Limb (tissue), 2 donors: Measurements from ENCODE around the gene CDKL4.
A peak's percentile ranks its signal among the peaks of the same experiment; 100 is the strongest.
"Not testable (repeated sequence)": the region's sequence is repeated elsewhere in the genome, so short reads cannot be mapped to it uniquely, and the experiment has no call there.

ENCODE experiments used
- DNase-seq, 2 donors: peaks; one replicate each; pipeline ENCODE4 v3.0.0-alpha.2; 2016; ENCODE audit errors: extremely low spot score in 2 of 2

Gene CDKL4

DNA sequence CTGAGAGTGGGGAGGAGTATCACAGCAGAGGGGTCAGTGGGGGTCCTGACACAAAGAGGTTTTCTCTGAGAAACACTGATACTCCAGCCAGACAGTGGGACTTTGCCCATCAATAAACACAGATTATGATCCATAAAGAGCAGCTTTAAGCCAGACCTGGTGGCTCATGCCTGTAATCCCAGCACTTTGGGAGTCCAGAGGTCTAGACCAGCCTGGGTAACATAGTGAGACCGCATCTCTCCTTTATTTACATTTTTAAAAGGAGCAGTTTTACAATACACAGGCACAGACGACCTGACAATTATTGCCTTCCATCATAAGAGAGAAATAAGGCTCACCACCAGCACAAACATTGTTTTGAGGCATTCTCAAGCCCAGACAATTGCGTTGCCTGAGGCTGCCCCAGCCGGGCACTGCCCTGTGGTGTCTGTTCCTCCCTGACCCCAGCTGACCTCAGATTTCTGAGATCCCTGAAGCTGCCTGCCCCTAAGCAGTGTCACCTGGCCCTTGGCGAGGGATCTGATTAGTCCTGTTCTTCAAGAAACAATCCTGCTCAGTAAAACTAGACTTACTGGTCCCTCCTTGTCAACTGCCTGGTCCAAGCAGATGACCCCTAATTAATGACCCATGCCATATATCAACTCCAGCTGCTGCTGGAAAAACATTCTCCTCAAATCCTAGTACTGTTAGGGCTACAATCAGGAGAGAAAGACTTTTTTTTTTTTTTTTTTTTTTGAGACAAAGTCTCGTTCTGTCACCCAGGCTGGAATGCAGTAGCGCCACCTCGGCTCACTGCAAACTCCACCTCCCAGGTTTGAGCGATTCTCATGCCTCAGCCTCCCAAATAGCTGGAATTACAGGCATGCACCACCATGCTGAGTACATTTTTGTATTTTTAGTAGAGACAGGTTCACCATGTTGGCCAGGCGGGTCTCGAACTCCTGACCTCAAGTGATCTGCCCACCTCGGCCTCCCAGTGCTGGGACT, 63.5 kb downstream of the CDKL4 start:
- no peak for DNase-seq

DNA sequence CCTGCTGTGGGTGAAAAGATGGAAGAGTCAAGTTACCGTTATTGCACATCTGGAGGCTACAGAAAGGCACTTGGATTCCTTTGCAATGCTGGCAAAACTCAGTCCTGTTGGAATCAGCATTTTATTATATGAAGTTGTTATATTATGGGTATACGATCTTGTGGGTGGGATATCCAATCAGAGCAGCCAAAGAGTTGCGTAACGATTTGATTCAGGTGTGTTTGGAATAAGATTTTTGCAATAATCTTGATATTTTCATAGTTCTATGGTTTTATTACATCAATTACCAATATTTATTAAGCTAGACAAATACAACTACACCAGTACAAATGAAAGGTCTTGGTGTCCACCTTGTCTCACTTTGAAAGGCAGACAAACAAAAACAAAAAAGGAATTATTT, 65.0 kb downstream of the CDKL4 start:
- no peak for DNase-seq

DNA sequence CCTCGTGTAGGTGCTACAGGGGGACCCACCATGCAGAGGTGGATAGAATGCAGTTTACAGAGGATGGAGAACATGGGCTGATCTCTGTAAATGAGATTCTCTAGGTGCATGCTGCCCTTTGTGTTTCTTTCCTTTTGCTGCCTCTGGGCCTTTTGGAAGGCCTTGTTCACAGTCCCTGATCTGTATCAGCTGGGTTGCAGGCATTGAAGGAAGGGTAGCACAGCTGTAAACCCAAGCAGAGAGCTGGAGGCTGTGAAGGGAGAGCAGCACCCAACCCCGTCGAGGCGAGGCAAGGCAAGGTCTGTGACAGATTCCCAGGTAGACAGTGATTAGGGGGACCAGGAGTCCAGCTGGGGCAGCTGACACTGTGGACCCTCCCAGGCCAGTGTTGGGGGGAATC, 66.8 kb downstream of the CDKL4 start:
- DNase-seq: no peak

DNA sequence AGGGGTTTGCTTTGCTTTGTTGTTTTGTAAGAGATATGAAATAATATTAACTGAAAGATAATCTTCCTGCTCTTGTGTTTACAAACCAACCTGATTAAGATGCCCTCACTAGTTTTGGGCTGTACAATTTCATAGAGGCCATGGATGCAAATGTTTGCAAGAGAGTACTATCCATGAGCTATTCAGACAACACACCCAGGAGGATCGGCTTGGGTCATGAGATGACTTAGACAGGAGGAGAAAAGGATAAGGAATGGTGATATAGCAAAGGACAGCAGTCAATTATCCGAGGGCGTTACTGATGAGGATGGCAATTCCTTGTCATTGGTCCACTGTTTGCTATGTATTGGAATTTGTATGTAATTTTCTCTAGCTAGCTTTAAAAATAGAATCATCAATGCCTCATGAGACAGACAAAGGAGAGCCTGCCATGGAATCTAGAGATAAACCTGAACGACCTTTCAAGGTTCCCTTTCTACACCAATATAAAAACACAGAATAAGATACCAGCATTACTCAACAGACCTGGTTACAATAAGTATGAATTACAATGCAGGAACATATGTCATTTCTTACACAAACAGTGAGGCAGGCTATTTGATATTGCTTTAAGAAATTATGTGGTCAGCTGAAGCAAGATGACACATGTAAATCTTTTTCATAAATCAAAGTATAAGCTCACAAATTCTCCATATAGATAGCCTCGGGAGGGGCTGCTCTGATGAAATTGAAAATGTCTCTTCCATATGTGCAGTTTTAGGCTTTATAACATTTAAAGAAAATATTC, 68.6 kb downstream of the CDKL4 start:
- DNase-seq: no peak

DNA sequence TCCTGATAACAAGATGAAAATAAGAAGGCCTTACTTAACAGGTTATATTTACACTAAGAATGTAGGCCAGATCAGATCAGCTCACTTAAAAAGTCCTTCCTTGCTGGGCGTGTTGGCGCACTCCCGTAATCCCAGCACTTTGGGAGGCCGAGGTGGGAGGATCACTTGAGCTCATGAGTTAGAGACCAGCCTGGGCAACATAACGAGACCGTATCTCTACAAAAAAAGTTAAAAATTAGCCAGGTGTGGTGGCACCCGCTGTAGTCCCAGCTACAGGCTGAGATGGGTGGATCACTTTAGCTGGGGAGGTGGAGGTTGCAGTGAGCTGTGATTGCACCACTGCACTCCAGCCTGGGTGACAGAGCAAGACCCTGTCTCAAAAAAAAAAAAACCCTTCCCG, 69.7 kb downstream of the CDKL4 start:
- DNase-seq: no peak

DNA sequence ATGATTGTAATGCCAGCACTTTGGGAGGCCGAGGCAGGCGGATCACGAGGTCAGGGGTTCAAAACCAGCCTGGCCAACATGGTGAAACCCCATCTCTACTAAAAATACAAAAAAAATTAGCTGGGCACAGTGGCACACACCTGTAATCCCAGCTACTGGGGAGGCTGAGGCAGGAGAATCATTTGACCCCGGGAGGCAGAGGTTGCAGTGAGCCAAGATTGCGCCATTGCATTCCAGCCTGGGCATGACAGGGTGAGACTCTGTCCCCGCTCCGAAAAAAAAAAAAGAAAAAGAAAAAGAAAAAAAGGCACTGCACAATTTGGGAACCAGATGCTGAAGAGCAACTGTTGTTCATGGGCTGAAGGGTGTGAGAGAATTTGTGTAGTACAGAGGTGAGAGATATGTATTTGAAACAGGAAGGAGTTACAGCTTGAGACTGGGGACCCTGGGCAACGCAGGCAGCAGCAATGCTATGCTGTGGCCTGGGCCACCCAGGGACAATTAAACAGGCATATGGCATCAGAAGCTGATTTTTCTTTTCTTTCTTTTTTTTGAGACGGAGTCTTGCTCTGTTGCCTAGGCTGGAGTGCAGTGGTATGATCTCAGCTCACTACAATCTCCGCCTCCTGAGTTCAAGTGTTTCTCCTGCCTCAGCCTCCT, 71.6 kb downstream of the CDKL4 start:
- DNase-seq: not testable (repeated sequence)

DNA sequence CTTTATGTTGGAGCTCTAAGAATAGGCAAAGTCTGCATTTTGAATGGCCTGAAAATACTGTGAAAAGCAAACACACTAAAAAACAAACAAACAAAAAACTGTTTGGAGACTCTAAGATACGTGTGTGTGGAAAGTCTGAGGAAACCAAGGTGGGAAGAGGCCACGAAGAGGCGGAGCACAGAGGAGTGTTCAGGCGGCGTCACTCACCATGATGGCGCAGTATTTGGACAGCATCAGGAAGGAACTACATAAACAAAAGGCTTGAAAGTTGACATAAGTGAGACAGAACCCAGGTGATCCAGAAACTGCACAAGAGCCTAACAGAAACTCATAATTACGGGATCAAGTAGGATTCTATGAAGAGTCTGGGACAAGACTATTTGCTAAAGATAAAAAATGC, 72.1 kb downstream of the CDKL4 start:
- no peak for DNase-seq

DNA sequence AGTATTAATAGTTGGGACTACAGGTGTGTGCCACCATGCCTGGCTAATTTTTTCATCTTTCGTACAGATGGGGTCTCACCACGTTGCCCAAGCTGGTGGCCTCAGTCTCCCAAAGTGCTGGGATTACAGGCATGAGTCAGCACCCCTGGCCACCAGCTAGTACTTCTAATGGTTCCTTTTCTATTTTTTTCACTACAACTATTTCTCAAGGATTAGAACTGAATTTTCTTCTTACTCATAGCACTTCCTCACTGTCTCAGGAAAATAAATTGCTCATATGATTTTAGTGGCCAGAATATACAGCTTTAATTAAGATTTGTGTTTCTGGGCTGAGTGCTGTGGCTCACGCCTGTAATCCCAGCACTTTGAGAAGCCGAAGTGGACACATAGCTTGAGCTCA, 79.7 kb downstream of the CDKL4 start:
- DNase-seq: no peak

DNA sequence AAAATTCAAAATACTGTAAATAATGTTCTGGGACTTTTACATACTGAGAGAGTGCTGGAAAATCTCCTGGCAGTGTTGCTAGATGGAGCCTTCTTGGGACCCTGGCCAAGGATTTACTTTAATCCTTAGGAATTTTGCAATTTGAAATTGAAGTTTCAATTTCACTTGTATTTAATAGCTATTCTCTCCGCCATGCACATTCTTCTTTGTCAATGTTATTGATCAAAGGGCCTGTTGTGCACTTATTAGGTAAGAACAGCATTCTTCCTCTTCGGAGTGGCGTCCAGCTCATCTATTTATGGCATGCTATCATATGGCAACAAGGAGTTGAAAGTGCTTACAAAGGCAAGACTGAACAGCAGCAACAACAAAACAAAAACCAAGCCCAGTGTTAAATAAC, 82.8 kb downstream of the CDKL4 start:
- DNase-seq: peak in 1 of 2 donors; percentile 36

DNA sequence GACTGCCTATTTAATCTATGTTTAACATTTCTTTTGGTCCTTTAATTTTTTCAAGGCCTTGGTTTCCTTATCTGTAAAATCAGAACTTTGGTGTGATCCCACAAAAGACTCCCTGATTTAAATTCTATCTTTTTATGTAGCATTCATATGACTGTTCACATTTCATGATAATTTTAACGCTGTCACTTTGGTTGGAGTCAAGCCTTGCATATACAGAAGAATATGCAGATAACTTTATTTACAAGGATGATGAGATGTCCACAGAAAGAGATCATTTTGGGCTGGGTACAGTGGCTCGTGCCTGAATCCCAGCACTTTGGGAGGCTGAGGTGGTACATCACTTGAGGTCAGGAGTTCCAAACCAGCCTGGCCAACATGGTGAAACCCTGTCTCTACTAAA, 84.5 kb downstream of the CDKL4 start:
- no peak for DNase-seq

DNA sequence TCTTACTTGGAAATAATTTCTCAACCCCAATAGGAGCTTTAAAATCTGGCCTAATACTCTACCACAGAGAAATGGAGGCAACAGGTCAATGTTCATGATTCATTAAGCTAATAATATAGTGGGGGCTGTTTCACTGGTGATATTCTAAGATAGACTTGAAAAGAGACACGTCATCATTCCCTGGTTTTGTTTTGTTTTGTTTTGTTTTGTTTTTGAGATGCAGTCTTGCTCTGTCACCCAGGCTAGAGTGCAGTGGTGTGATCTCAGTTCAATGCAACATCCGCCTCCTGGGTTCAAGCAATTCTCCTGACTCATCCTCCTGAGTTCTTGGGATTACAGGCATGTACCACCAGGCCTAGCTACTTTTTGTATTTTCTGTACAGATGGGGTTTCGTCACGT, 85.4 kb downstream of the CDKL4 start:
- DNase-seq: no peak

DNA sequence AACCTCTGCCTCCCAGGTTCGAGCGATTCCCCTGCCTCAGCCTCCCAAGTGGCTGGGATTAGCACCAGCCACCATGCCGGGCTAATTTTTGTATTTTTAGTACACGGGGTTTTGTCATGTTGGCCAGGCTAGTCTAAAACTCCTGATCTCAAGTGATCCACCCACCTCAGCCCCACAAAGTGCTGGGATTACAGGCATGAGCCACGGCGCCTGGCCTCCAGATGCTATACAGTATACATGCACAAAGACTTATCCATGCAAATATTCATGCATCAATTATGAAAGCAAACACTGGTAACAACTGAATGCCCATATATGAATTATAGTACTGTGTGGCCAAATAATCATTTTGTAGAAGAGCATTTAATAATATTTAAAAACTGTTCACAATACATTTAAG, 86.9 kb downstream of the CDKL4 start:
- DNase-seq: no peak

DNA sequence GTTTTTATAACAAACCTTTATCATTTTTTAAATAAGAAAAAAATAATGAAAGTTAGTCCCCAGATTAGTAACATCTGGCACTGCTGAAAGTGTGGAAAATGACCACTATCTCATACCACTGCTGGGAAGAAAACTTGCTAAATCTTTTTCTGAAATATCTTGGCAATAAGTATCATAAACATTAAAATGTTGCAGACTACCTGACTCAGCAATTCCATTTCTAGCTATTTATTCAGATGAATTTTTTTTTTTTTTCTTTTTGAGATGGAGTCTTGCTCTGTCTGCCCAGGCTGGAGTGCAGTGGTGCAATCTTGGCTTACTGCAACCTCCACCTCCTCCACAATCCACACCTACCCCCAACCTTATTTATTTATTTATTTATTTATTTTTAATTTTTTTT, 87.7 kb downstream of the CDKL4 start:
- no peak for DNase-seq

DNA sequence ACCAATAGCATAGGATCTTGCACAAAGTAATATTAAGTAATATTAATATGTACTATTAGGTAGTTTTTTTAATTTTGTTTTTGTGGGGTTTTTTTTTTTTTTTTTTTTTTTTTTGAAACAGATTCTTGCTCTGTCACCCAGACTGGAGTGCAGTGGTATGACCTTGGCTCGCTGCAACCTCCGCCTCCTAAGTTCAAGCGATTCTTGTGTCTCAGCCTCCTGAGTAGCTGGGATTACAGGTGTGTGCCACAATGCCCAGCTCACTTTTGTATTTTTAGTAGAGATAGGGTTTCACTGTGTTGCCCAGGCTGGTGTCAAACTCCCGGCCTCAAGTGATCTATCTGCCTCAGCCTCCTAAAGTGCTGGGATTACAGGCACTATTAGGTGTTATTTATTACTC, 88.2 kb downstream of the CDKL4 start:
- not testable (repeated sequence) for DNase-seq

DNA sequence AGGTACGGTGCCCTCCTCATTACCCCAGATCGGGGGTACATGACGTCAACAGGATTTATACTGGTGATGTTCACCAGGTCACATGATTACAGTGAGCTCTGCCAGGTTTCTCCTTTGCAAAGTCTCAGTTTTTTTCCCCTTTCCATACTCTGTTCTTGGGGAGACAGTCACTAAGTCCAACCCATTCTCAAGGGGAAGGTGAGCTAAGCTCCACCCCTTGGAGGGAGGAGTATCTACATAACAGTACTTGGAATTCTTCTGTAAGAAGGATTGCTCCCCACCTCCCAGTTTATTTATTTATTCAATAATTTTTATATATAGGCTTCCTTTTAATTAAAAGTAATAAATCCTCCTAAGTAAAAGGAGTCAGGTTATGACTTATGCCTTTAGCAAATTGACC, 88.8 kb downstream of the CDKL4 start:
- DNase-seq: no peak

DNA sequence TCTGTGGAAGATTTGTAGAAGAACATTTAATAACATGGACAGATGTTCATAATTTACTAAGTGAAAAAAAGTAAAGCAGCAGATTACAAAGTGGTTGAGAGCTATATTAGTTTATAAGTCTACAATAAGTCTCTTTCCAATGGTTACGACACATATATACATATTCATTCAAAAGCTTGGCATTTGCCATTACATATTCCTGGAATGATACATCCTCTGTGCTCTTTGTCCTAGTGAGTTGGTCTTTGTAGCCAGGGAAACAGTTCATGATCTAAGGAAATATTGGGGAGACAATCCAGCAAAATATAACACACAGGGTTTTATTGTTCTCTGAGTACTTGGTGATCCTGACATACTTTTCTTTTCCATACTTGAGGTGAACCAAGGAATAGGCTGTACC, 90.5 kb downstream of the CDKL4 start:
- DNase-seq: no peak

DNA sequence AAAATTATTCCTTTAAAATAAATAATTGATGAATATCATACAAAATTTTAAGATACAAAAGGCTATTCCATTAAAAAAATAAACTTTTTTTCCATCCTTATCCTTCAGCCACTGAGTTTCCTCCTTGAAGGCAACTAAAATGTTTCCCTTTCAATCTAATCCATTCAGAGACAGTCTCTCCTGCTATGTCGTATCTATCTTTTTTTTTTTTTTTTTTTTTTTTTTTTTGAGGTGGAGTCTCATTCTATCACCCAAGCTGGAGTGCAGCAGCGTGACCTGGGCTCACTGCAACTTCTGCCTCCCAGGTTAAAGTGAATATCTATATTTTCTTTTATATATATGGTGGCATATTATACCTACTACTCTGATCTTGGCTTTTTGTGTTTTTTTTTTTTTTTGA, 91.3 kb downstream of the CDKL4 start:
- DNase-seq: no peak

DNA sequence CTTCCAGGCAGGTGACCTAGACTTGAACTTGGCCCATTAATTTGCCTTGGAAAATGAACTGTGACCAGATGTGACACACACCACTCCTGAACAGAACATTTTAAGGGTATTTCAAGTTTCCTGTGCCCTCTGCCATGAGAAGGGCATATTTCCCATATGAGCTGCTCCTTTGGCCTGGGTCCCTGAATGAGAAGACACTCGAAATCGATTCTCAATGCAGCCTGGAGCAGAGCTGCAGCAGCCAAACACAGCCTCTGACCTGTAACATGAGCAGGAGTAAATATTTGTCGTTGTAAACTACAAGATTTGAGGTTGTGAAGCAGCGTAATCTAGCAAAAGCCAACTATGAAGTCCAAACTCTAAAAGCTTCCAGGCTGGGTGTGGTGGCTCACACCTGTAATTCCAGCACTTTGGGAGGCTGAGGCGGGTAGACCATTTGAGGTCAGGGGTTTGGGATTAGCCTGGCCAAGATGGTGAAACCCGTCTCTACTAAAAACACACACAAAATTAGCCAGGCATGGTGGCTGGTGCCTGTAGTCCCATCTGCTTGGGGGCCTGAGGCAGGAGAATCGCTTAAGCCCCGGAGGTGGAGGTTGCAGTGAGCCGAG, 92.8 kb downstream of the CDKL4 start:
- peak in 1 of 2 donors; percentile 19 for DNase-seq

DNA sequence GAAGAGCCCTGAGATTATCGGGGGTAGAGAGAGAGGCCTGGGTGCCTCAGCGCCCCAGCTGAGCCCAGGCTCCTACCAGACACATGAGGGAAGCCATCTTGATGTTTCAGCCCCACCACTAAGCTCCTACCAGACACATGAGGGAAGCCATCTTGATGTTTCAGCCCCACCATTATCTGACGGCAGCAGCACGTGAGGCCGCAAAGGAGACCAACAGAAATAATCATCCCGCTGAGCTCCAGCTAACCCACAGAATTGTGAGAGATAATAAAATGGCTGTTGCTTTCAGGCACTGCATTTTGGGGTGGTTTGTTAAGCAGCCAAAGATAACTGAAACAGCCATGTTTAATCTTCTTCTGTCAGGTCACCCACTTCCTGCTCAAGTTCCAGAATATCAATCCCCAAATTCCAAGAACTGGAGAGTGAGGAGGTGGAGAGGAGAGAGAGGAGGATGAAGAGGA, 93.6 kb downstream of the CDKL4 start:
- no peak for DNase-seq

DNA sequence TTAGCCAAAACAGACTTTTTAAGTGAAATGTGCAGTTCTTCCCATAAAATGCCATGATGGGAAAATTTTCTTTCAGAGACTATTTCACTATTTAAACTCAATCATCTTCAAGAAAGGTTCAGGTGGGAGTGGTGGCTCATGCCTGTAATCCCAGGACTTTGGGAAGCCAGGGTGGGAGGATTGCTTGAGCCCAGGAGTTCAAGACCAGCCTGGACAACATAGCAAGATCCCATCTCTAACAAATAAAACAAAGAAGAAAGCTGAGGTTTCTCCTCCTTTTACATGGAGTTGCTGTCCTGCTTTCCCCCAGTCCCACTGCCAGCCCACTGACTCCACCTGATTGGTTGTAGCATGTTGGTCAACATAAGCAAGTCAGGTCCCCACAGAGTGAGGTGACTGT, 97.1 kb downstream of the CDKL4 start:
- DNase-seq: no peak

DNA sequence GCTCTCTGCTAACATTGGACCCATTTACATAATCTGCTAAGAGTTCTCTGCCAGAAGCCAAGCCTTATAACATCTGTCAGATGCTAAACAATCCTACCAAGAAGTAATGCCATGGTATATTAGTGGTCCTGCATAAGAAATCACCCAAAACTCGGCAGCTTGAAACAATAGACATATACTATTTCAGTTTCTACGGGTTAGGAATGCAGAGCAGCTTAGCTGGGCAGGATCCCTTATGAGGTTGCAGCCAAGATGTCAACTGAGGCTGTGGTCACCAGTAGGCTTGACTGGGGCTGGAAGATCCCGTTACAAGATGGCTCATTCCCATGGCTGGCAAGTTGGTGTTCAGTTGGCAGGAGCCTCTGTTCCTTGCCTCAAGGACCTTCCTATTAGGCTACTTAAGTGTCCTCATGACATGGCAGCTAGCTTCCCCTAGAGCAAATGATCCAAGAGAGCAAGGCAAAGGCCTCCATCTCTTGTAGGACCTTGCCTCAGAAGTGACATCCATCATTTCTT, 97.8 kb downstream of the CDKL4 start:
- DNase-seq: peak in 1 of 2 donors; percentile 25
